Measurements from ENCODE around the gene LSR. TPM values are rescaled to one million over a fixed set of nuclear protein-coding genes. Genes with fewer than 3 reads are reported as not detected.

LSR gene
- total and polyA plus RNA-seq, 2 experiments from 2014 or later: 116 to 212 TPM

- Mint-ChIP-seq H3K4me3 (no peak overlapping the region), H3K9me3 (no peaks in the 10 kb centered on the region), H3K27ac (no peak overlapping the region), H3K27me3 (ENCODE audit: insufficient read depth, low read depth, poor library complexity) (peaks cover 20% of the 10 kb centered on the region), H3K4me1 (peaks cover 14% of the 10 kb centered on the region), H3K36me3 (ENCODE audit: low read depth) (no peaks in the 10 kb centered on the region)
- no peaks in the 10 kb centered on the region for H3K36me3 ChIP-seq (ENCODE audit: insufficient read depth)
- no peak overlapping the region for H3K4me3 ChIP-seq
- H3K79me2 ChIP-seq (replicated peaks; ENCODE audit: insufficient read depth): no peaks in the 10 kb centered on the region
- H3F3A ChIP-seq (replicated peaks; ENCODE audit: low read depth): no peaks in the 10 kb centered on the region
- ATAC-seq (no peak), DNase-seq (ENCODE audit: low spot score) (no peak)
- TF ChIP-seq POLR2AphosphoS5 (IDR thresholded peaks at IDR 0.05; ENCODE audit: low read depth): no peak
- no peak for TF ChIP-seq CREB1 (CRISPR knock-in tag; IDR thresholded peaks at IDR 0.05; ENCODE audit: low read depth)
- TF ChIP-seq EZH2 (IDR thresholded peaks at IDR 0.05; ENCODE audit: low read depth, unreplicated experiment): no peak
- no peak for TF ChIP-seq JUNB (IDR thresholded peaks at IDR 0.05; ENCODE audit: unreplicated experiment)
- no peak for TF ChIP-seq REST (IDR thresholded peaks at IDR 0.05; ENCODE audit: unreplicated experiment)
- TF ChIP-seq CTCF (conservative IDR thresholded peaks at IDR 0.05; ENCODE audit: low read depth in 2 of 2): no peak
- TF ChIP-seq STAT1 (IDR thresholded peaks at IDR 0.05; ENCODE audit: unreplicated experiment): no peak
- no peak for TF ChIP-seq ZNF462 (CRISPR knock-in tag; IDR thresholded peaks at IDR 0.05)
- TF ChIP-seq NANOG (IDR thresholded peaks at IDR 0.05; ENCODE audit: borderline replicate concordance): no peak
- no peak for TF ChIP-seq ETS1 (IDR thresholded peaks at IDR 0.05)
- TF ChIP-seq ZNF114 (CRISPR knock-in tag; IDR thresholded peaks at IDR 0.05): no peak
- TF ChIP-seq ZNF331 (CRISPR knock-in tag; IDR thresholded peaks at IDR 0.05; ENCODE audit: low read depth): no peak
- TF ChIP-seq EZH2phosphoT487 (IDR thresholded peaks at IDR 0.05; ENCODE audit: unreplicated experiment): no peak
- H3K4me1 ChIP-seq (ENCODE audit: insufficient read depth): 0 out of 2 replicates have a peak, but pooled peaks cover 8% of the 10 kb centered on the region
- no peak overlapping the region for H3K4me2 ChIP-seq
- H3K27me3 ChIP-seq (ENCODE audit: insufficient read depth): no peaks in the 10 kb centered on the region
- no peaks in the 10 kb centered on the region for H3K9me2 ChIP-seq (ENCODE audit: insufficient read depth)
- H4K20me1 ChIP-seq (replicated peaks; ENCODE audit: insufficient read depth): no peaks in the 10 kb centered on the region
- H2AFZ ChIP-seq: no peak overlapping the region
- H3K27ac ChIP-seq (ENCODE audit: low read depth): no peak overlapping the region
Measured at GRCh38 chr19:35288331-35288730, 39.5 kb downstream of the LSR start.
